Suppressor macrophage treated with lipopolysaccharide for 1 hour (primary cell): Measurements from ENCODE around the gene EMC10.
A peak's percentile ranks its signal among the peaks of the same experiment; 100 is the strongest.
"Not testable (repeated sequence)": the region's sequence is repeated elsewhere in the genome, so short reads cannot be mapped to it uniquely, and the experiment has no call there.

Source experiments
- DNase-seq, 3 donors: peaks; one replicate each; pipeline ENCODE4 v3.0.0-alpha.2; 2020 to 2022

The EMC10 gene

DNA sequence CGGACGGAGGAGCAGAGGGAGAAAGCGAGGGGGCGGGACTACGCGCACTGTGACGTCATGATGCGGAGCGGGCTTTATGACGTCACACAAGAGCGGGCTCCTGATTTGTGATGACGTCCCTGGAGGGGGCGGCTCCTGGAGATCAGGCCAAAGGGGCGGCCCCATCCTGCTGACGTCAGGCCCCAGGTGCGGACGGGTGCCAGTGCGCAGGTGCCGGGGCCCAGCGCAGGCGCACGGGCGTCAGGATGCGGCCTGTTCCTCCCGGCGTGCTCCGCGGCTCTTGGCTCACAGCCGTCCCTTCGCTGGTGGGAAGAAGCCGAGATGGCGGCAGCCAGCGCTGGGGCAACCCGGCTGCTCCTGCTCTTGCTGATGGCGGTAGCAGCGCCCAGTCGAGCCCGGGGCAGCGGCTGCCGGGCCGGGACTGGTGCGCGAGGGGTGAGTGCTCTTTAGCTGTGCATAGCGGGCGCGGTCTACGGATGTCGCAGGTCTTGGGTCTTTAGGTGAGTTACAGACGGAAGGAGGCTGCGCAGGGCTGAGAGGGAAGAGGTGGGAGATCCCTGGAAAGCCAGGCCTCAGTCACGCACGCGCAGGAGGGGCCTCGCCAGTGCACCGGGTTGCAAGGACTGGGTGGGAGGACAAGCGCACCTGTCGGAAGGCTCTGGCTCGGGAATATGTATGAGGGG is at the start of gene EMC10, which contains the start of gene GARIN5A:
Gene EMC10 (plus strand): TSS at position 284 of the 683 bp plus-strand sequence. CDS start 38 bp downstream, at position 322.
Gene GARIN5A (minus strand): TSS at position 625 of the 683 bp plus-strand sequence. CDS start 460 bp downstream, at position 165.
- peak; percentile 93 to 95 (median 93) for DNase-seq

DNA sequence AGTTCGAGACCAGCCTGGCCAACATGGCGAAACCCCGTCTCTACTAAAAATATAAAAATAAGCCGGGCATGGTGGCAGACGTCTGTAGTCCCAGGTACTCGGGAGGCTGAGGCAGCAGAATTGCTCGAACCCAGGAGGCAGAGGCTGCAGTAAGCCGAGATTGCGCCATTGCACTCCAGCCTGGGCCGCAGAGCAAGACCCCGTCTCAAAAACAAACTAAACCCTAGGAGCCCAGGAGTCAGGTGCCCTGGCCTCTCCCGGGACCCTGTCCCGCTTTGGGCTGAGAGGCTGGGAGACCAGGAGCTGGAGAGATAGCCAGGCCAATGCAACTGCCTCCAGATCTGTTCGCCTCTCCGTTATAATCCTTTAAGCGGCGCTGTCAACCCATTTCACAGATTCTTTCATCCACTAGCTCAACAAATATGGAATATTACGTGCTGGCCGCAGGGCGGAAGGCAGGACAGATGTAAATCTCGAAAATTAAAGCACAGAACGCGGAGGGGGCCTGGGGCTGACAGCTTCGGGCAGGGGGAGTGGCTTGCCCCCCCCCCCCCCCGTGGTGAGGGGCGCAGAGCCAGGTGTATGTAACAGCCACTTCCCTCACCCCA is 48.9 kb upstream of the EMC10 start:
- no peak for DNase-seq

DNA sequence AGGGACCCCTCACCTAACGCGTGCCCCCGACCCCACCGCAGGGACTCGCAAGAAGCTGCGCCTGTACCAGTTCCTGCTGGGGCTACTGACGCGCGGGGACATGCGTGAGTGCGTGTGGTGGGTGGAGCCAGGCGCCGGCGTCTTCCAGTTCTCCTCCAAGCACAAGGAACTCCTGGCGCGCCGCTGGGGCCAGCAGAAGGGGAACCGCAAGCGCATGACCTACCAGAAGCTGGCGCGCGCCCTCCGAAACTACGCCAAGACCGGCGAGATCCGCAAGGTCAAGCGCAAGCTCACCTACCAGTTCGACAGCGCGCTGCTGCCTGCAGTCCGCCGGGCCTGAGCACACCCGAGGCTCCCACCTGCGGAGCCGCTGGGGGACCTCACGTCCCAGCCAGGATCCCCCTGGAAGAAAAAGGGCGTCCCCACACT is 48.3 kb upstream of the EMC10 start:
- DNase-seq: peak; percentile 88 to 95 (median 91)

DNA sequence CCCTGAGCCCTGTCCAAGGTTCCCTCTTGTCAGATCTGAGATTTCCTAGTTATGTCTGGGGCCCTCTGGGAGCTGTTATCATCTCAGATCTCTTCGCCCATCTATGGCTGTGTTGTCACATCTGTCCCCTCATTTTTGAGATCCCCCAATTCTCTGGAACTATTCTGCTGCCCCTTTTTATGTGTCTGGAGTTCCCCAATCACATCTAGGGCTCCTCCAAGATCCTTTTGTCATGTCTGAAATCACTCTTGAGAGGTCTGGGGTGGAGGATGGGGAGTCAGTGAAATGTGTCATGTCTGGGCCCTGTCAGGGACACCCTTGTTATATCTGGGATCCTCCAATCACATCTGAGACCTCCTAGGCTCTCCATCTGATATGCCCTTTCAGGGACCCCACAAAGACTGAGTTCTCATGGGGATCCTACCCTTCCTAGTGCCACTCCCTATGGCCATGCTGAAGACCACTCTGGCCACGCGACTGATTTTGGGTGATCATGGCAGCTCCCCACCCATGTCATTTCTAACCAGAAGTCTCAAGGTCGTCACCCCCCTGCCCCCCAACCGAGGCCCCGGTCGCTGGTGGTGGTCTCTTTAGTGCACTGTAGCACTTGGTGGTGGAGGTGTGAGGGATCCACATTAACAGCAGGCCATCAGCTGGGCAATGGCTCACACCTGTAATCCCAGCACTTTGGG is 47.4 kb upstream of the EMC10 start:
- no peak for DNase-seq

DNA sequence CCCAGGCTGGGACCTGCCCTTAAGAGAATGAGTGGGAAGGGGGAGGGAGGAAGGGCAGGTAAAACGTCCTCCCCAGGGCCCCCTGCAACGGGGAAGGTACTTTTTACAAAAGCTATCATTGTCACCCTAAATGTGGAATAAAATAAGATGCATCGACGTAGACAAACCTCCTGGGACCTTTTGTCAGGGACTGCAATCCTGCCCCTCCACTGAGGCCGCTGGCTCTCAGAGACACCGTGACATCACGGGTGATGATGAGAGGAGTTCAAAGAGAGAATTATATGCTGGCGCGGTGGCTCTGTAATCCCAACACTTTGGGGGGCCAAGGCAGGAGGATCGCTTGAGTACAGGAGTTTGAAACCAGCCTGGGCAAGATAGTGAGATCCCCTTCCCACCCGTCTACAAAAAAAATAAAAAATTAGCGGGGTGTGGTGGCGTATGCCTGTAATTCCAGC is 45.4 kb upstream of the EMC10 start:
- no peak for DNase-seq

DNA sequence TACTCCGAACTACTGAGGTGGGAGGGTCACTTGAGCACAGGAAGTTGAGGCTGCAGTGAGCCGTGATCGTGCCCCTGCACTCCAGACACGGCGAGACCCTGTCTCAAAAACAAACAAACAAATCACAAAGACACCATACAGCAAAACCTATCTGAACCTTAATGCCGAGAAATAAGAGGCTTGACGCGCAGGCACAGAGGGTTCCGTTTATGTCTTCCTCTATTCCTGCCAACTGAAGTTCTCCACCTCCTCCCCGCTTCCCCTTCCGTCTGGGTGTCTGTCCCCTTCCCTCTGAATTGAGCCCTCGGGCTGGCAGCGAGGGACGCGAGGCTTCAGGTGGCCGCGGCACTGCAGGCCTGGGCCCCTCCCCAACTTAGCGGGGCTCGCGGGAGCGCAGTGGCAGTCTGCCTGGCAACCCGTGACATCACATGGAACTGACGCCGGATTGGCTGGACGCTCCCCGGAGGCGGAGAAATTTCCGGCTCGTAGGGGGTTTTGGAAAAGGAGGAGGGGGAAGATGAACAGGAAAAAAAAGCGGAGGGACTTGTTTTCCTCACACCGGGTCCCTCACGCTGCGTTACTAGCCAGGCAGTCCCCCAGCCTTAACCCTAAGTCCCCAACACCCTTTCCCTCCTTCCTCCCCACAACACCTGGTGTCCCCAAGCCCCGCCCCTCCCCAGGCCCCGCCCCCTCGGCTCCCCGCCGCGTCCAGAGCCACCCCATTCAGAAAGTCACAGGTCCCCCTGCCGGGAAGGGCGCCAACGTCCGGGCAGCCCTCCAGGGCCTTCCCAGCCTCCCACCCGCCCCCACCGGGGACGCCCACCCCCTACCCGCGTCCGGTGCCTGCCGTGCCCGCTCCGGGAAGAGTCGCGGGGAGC is 44.7 kb upstream of the EMC10 start:
- DNase-seq: peak; percentile 87 to 92 (median 91)

DNA sequence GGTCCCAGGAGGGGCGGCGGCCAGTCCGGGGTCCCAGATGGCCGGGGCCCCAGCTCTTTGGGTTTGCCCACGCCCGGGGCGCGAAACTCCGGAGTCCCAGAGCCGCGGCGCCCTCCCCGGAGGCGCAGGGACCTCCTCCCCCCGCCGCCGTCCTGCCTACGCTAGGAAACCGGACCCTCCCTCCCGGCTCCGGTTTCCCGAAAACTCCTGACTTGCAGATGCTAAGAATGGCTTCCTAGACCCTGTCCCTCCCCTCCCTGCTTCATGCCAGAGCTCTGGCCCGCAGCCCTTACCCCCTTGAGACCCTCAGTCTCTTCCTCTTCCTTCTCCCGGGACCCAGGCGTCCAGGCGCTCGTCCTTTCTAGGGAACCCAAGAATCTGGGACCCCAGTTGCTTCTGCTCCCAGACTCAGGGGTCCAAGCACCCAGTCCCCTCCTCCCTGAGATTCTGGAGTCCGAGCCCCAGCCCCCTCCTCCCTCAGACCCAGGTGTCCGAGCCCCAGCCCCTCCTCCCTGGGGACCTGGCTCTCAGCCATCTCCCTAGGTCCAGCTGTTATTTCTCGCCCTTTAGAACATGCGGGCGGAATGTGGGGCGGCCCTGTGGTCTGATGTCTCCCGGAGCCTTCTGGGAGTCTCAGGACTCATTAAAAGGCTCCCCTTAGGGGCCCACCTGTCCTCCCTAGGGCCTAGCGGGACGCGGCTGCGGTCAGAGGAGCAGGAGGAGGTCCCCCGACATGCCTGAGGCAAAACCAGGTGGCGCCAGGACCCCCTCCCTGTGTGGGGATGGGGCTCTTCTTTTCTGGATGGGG is 43.9 kb upstream of the EMC10 start, which contains the start of gene MYBPC2:
Gene MYBPC2 (plus strand): TSS at position 672 of the 808 bp plus-strand sequence. CDS start 62 bp downstream, at position 734.
- peak; percentile 40 to 63 (median 42) for DNase-seq

DNA sequence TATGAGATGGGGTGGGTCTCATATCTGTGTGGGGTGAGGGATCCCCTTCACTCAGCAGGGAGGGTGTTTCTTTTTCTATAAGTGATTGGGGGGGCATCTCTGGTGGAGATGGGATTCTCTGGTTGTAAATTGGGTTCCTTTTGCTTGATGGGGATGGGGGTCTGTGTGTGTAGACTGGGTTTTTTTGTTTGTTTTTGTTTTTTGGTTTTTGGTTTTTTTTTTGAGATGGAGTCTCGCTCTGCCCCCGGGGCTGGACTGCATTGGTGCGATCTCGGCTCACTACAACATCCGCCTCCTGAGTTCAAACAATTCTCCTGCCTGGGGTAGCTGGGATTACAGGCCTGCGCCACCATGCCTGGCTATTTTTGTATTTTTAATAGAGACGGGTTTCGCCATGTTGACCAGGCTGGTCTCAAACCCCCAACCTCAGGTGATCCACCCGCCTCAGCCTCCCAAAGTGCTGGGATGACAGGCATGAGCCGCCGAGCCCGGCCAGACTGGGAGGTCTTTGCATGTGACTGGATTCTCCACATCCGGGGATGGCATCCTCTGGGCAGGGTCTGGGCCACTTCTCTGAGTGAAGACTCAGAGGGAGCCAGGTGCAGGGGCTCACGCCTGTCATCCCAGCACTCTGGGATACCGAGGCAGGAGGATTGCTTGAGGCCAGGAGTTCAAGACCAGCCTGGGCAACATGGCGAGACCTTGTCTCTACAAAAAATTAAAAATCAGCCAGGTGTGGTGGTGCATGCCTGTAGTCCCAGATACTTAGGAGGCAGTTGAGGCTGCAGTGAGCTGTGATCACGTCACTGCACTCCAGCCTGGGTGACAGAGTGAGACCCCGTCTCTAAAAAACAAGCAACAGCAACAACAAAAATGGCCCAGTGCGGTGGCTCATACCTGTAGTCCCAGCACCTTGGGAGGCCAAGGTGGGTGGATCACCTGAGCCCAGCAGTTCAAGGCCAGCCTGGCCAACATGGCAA is 42.8 kb upstream of the EMC10 start:
- DNase-seq: no peak

DNA sequence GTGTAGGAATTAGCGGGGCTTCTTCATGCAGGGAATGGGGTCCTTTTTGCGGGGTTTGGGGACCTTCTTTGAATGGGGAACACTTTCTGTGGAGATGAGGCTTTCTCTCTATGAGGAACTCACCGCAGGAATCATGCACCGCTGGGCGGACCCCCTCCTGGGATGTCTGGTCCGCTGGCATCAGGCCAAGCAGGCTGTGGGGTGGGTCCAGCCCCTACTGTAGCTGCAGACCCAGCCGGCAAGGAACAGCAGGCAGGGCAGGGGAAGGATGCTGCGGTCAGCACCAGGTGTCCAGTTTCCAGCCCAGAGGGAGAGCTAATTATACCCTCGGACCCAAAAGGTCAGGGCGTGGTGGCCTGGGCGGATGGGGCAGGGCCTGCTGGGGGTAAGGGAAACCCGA is 41.8 kb upstream of the EMC10 start:
- no peak for DNase-seq

DNA sequence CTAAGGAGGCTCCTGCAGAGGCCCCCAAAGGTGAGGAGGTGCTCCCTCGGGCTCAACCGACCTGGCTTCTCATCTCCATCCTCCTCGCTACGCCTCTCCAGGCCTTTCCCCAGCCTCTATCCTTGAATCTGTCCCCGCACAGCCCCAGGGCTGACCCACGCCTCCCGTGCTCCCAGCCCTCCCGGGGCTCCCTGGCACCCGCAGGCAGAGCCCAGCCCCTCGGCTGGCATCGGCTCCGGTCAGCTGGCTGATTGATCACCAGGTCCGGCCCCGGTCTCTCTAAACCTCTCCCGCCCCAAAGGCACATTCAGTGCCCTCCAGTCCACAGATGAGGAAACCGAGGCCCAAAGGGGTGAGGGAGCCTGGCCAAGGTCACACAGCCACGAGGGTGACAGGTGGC is 41.1 kb upstream of the EMC10 start:
- DNase-seq: no peak

DNA sequence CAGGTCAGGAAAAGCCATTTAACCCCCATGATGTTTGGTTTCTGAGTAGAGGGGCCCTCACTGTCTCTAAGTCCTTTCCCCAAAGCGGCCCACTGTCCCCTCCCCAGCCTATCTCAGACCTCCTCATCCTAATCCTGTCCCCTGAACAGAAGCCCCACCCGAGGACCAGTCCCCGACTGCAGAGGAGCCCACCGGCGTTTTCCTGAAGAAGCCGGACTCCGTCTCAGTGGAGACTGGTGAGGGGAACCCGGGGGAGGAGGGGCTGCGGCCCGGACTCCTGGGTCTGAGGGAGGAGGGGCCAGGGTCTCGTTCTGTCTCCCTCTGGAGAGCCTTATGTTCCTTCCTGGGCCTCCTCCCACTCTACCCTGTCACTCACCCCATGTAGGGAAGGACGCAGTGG is 40.7 kb upstream of the EMC10 start:
- no peak for DNase-seq

DNA sequence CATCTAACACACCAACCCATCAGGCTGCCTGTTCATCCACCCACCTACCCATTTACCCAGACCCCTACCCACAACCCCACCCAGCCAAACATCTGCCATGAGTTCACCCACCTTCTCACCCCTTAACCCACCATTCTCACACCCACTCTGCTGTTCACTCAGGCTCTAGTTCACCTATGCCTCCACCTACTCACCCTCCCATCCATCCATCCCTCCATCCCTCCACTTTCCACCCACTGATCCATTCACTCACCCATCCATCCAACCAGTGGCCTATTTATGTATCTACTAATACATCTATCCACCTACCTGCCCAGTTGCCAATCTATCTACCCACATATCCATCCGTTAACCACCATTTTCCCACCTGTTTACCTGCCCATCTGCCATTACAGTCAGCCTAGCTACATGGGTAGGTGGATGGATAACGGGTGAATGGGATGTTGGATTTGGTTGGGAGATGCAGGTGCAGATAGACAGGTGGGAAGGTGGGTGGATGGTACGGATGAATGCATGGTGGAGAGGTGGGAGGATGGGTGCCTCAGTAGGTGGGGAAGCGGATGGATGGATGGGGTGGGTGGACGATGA is 38.4 kb upstream of the EMC10 start:
- DNase-seq: no peak

DNA sequence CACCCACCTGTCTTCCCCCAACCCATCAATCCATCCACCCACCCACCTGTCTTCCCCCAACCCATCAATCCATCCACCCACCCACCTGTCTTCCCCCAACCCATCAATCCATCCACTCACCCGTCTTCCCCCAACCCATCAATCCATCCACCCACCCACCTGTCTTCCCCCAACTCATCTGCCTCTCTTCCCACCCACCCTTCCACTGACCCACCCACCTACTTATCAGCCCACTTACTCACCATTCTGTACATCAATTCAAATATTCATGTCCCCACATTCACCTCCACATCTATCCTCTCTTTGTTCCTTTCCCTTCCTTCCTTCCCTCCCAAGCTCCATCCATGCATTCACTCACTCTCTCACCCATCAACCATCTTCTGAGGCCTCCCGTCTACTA is 37.2 kb upstream of the EMC10 start:
- DNase-seq: not testable (repeated sequence)

DNA sequence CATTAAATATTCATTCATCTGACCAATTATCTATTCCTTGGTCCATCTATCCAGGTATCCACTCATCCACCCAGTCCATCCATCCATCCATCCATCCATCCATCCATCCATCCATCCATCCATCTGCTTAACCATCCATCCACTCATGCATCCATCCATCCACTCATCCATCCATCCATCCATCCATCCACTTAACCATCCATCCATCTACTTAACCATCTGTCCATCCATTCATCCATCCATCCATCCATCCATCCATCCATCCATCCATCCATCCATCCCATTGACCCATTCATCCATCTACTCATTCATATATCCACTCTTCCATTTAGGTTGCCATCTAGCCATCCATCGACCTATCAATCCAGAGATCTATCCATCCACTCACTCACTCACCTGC is 32.2 kb upstream of the EMC10 start:
- no peak for DNase-seq

DNA sequence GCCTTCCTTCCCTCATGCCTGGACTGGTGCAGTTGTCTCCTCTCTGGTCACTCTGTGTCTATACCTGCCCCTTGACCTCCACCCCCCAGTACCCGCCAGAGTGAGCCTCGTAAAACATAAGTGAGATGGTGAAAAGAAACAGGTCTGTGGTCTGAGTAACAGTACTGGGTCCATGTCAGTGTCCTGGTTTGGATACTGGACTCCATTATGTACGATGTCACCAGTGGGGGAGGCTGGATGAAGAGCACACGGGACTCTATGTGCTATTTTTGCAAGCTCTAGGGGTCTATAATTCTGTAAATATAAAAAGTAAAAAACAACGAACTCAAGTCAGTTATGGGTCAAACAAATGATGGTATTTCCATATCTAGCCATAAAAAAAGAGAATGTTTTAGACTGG is 29.3 kb upstream of the EMC10 start:
- DNase-seq: no peak

DNA sequence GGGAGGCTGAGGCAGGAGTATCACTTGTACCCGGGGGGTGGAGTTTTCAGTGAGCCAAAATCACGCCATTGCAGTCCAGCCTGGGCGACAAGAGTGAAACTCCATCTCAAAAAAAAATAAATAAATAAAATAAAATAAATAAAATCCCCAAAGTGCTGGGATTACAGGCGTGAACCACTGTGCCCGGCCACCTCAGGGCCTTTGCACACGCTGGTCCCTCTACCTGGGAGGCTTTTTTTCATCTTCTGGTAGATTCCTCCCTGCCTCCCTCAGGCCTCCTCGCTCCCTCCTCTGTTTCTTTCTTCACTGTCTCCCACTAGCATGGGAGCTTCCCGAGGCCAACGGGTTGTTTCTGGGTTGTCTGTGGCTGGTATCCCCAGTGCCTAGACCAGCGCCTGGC is 28.6 kb upstream of the EMC10 start:
- no peak for DNase-seq

DNA sequence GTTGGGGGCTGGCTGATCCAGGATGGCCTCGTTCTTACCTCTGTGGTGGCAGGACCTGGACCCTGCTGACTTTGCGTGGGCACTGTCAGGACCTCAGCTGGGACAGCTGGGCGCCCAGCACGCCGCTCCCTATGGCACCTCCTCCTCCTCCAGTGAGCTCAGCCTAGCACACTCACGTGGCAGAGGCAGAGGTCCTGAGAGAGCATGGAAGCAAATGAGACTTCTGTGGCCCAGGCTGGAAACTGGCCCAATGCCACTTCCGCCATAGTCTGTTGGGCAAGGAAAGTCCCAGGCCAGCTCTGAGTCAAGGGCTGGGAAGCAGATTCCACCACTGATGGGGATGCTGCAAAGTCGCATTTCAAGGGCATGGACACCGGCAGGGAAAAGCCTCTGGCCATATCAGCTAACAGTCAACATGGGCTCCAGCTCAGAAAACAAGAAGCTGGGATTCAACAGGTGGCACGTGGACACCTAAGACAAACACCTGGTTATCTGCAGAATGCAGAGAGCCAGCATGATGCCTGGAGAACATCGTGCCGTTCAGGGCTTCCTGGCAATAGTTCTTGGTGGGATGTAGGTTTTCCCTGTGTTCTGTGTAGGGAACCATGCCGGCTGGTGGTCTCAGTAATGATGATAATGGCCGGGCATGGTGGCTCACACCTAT is 26.9 kb upstream of the EMC10 start:
- peak; percentile 24 to 47 (median 34) for DNase-seq

DNA sequence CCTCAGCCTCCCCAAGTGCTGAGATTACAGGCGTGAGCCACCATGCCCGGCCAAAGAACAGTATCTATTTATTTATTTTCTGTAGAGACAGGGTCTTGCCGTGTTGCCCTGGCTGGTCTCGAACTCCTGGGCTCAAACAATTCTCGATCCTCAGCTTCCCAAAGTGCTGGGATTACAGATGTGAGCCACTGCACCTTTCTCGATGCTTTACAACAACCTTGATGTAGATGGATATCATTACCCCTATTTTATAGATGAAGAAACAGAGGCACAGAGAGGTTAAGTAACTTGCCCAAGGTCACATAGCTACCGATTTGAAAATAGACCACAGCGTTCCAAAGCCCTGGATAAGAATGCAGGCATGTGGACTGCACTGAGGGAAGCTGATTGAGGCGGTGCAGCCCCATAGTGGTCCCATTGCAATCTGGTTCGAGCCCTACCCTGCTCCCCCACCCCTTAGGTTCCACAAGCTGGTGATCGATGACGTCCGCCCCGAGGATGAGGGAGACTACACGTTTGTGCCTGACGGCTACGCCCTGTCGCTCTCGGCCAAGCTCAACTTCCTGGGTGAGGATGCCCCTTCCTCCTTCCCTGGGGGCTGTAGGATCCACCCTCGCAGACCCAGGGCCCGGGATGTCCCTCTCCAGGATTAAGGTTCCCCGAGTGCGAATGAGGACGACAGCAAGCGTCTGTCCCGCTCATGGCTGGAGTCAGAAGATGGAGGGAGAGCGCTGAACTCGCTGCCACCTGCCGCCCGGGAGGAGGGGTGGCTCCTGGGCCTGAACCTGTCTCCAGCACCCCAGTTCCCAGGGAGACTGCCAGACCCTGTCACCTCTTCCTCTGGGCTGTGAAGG is 25.7 kb upstream of the EMC10 start:
- no peak for DNase-seq

DNA sequence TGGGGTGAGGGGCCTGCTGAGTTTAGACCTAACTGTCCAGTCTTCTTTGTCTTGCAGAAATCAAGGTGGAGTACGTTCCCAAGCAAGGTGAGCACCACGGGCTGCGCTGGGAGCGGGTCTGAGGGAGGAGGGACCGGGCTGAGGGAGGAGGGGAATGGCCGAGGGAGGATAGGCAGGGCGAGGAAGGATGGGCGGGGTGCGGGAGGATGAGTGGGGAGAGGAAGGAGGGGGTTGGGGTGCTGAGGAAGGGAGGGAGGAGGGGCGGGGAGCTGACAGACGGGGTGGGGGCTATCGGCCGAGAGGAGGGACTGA is 25.1 kb upstream of the EMC10 start:
- DNase-seq: no peak
